IPS DF 4.7 (cell line): ENCODE measurements around the gene POLD4.
"Not testable (repeated sequence)": the region's sequence is repeated elsewhere in the genome, so short reads cannot be mapped to it uniquely, and the experiment has no call there.

Experiments used
- DNase-seq: peaks from one replicate; pipeline ENCODE4 v3.0.0-alpha.2; 2013; ENCODE audit warnings: low spot score; ENCODE audit errors: extremely low read depth

Gene POLD4

DNA sequence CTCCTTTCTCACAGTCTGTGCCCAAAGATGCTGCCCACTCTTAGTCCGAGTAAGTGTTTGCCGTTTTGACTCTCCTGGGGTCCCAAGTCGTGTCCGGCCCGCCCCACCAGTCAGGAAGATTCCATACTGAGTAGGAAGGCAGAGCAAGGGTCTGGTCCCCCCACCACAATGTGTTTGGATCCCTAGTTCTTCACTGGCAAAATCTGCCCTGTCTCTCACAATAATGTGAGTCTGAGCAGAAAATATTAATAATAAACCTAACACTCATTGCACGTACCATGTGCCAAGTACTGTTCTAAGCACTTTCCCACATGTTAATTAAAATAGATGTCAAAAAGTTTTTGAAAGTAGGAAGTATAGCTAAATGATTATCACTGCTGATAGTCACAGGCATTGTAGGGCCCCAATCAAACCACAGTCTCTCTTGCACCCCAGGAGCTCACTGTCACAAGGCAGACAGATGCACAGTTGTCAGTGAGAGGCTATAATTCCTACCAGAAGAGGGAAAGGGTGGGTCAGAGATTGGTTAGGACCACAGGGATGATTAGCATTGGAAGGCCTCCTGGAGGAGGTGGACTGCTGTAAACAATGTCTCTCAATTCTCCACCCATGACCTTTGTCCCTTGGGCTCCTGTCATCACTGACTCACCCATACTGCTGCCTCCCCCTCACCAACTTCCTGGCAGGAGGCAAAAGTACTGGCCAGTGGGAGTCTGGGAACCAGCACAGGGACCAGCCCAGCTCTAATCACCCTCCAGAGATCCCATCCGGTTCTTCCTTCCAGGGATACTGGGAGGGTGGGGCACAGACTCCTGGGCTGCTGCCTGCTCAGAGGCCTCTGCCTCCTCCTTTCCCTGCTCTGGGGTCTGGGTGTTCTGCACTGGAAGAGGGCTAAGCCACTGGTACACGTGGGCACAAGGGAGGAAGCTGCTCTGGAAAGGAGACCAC is 1.0 kb upstream of the POLD4 start:
- no peak for DNase-seq

GRCh38 chr11:67352546-67353316 is 615 bp downstream of the POLD4 start:
- DNase-seq = no peak

GRCh38 chr11:67351275-67352005 is 1.9 kb downstream of the POLD4 start:
- no peak for DNase-seq

GRCh38 chr11:67349928-67350465 is 3.3 kb downstream of the POLD4 start:
- DNase-seq = no peak

- DNase-seq = no peak
Measured at GRCh38 chr11:67349457-67349856, 3.9 kb downstream of the POLD4 start.

DNA sequence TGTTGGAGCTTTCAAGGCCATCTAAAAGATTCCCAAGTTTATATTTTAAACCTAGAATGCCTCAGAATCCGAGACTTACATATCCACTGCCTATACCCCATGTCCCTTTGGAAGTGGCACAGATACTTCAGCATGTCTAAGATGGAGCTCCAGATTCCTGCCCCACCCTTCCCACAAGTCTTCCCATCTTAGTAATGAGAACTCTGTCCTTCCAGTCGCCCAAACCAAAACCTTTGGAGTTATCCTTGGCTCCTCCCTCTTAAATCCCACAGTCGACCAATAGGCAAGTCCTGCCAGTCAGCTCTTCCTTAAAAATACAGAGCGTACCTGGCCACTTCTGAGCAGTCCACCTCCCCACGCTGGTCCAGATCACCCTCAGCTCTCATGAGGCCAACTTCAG is 4.3 kb downstream of the POLD4 start:
- no peak for DNase-seq

DNA sequence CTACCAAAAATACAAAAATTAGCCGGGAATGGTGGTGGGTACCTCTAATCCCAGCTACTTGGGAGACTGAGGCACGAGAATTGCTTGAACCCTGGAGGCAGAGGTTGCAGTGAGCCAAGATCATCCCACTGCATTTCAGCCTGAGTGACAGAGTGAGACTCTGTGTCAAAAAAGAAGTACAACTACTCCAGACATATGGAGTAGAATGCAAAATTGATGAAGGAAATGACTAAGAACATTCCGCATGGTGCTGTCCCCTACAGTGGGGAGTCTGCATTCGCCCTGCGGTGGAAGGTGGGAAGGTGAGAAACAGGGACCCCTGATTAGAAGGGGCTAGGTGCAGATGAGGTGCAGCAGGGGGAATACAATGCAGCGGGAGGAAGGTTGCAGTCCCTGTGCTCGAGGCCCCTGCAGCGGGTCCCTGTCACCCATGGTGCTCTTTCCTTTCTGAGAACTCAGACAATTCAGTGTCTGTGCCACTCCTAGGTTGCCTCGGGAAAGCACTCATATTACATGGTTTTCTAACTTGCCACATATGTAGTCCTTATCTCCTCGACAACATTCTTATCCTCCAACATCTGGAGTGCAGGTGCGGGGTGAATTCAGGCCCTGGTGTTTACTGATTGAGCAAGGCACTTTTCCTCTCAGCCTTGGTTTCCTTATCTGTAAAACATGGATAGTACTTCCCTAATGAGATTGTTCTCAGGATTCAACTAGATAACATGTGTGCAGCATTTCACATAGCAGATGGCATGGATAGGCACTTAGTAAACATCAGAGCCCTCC is 5.2 kb downstream of the POLD4 start:
- no peak for DNase-seq

GRCh38 chr11:67345920-67346819 is 7.2 kb downstream of the POLD4 start:
- no peak for DNase-seq

DNA sequence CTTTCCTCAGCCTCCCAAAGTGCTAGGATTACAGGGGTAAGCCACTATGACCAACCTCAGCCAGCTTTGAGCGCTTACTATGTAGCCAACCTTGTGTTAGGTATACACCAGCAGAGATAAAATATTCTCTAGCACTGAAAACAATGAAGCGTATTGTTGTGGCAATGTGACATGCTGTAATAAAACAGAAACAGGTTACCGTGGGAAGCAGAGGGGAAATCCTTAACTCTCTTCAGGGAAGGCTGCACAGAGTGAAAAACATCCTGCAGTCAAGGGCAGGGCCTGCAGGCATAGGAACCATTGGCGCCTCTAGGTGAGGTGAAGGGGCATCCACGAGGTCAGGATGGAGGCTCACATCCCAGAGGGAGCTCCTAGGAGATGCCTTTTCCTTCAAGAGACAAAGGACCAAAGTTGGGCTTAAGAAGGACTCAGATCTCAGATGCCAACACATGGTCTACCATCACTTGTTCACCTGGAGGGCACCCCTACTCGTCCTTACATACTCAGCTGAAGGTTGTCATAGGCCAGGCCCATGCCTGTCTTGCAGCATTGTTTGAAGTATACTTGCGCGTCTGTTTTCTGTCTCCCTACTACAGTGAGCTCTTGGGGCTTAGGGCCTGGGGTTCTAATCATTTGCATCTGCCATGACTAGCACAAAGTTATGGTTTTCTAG is 8.0 kb downstream of the POLD4 start:
- DNase-seq = no peak

DNA sequence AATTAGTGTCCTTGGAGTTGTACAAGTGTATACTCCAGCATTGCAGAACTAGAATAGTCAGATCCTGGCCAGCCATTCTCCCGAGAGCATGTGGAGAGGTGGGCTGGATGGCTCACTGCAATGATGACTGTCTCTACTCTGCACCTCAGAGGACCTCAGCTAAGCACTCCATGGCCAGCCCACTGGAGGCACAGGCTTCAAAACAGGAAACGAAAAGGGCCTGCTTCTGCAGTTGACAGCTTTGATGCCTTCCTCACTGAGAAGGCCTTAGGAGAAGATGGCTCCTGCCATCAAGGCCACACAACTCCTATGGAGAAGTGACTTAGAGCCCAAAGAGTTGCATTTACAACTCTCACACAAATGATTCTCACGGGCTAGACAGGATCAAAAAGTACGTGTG is 9.1 kb downstream of the POLD4 start:
- DNase-seq = no peak

DNA sequence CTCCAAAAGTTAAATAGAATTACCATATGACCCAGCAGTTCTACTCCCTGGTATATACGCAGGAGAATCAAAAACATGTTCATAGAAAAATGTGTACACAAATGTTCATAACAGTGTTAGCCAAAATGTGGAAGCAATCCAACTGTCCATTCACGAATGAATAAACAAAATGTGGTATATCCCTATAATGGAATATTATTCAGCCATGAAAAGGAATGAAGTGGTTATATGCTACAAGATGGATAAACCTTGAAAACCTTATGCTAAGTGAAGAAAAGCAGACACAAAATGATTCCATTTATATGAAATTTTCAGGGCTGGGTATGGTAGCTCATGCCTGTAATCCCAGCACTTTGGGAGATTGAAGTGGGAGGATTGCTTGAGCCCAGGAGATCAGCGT is 16.1 kb downstream of the POLD4 start:
- no peak for DNase-seq

- DNase-seq = no peak
Measured at GRCh38 chr11:67332081-67332691, 21.2 kb downstream of the POLD4 start.

DNA sequence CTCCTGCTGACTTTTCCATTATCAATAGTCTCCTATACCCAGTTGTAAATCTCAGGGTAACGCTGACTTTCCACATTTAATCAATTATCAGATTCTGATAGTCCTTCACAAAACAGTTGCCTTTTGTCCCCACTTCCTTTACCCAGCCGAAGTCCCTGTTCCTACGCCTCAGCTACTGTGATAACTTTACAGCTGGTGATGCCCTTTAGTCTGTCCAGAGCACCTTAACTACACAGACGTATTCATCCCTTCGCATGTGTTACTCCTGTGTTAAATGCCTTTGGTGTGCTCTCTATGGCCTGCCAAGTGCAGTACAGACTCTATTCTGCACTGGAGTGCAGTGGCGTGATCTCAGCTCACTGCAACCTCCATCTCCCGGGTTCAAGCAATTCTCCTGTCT is 29.8 kb downstream of the POLD4 start:
- no peak for DNase-seq

GRCh38 chr11:67322049-67322448 is 31.3 kb downstream of the POLD4 start:
- DNase-seq = no peak

- no peak for DNase-seq
Measured at GRCh38 chr11:67321313-67321871, 32.0 kb downstream of the POLD4 start.

DNA sequence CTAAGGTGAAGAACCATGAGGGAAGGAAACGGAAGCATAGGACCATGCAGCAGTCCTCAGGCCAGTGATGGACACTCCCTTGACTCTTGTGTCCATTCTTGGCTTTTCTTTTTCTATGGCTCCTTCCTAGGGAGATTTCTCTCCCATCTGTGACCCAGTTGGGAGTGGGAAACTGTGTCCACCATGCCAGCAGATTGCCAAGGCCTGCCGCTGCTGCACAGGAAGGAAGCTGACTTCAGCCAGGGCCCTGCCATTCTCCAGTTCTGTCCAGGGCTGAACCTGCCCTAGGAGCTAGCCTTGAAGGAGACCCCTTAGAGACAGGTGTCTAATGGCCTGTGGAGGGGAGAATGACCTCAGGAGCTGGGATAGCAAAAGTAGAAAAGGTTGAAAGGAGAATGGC is 32.7 kb downstream of the POLD4 start:
- DNase-seq = no peak

GRCh38 chr11:67320011-67320410 is 33.3 kb downstream of the POLD4 start:
- DNase-seq = no peak

DNA sequence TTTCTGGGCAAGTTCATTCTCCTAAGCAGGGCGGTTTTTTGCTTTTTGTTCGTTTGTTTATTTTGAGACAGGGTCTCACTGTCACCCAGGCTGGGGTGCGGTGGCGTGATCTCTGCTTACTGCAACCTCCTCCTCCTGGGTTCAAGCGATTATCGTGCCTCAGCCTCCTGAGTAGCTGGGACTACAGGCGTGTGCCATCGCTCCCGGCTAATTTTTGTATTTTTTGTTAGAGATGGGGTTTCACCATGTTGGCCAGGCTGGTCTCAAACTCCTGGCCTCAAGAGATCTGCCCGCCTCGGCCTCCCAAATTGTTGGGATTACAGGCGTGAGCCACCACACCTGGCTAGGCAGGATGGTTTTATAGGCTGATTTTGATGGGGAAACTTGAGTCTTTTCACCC is 34.5 kb downstream of the POLD4 start:
- DNase-seq = not testable (repeated sequence)
